Left lung (tissue), 10 donors: ENCODE measurements around the gene PEMT. TPM values are rescaled to one million over a fixed set of nuclear protein-coding genes. Genes with fewer than 3 reads are reported as not detected.
"Not testable (repeated sequence)": the region's sequence is repeated elsewhere in the genome, so short reads cannot be mapped to it uniquely, and the experiment has no call there.

ENCODE experiments used
- ATAC-seq: fragments of 200-7000 bp; cut with Tn5 transposase; one replicate; pipeline ENCODE4 v1.9.1; 2020; ENCODE audit warnings: moderate library complexity
- DNase-seq, 4 donors: peaks; one replicate each; pipeline ENCODE4 v3.0.0-alpha.2; 2013 to 2020
- H3K27ac ChIP-seq, 2 donors: fragments of 200-600 bp; sonication (generic) in 1 of 2; one replicate each; pipeline versions ENCODE4 v1.5.0 to v1.8.0; 2020 to 2021
- H3K27me3 ChIP-seq, 2 donors: fragments of 200-600 bp; sonication (generic) in 1 of 2; one replicate each; pipeline versions ENCODE4 v1.5.0 to v1.8.0; 2020 to 2021
- H3K36me3 ChIP-seq, 2 donors: fragments of 200-600 bp; sonication (generic) in 1 of 2; one replicate each; pipeline versions ENCODE4 v1.5.0 to v1.8.0; 2020 to 2021
- H3K4me1 ChIP-seq, 2 donors: fragments of 200-600 bp; one replicate each; pipeline ENCODE4 v1.8.0; 2021
- H3K4me3 ChIP-seq, 2 donors: fragments of 200-600 bp; sonication (generic) in 1 of 2; one replicate each; pipeline versions ENCODE4 v1.5.0 to v1.8.0; 2020 to 2021; ENCODE audit warnings: mild to moderate bottlenecking in 1 of 2
- H3K9me3 ChIP-seq, 2 donors: fragments of 200-600 bp; sonication (generic) in 1 of 2; one replicate each; pipeline versions ENCODE4 v1.5.0 to v1.8.0; 2020 to 2021
- CTCF ChIP-seq, 2 donors: fragments of 200-600 bp; sonication (generic) in 1 of 2; IDR thresholded peaks; one replicate each; pipeline versions ENCODE4 v1.5.0 to v1.8.0; 2021; ENCODE audit warnings: antibody characterized with exemption in 2 of 2
- intact Hi-C, 2 donors: fragments of 100-400 bp; cut with DNase I; formaldehyde crosslinking; loops; one replicate each; pipeline versions ENCODE4 v1.11.2 to v1.14.2; 2022
- polyA plus RNA-seq, 6 donors: library from polyadenylated mRNA; unstranded; fragments of 120-200 nt; gene quantifications; one replicate each; pipeline ENCODE4 v1.2.1, GENCODE V29; 2013; ENCODE audit not compliant: insufficient read length in 6 of 6
- total RNA-seq, 2 donors: library from RNA; stranded (reverse); fragmentation: NEBNext Ultra II Directional; extraction: Animal tissue kit (Norgen Biotek cat#: 25700); gene quantifications; one replicate each; pipeline ENCODE4 v1.2.1, GENCODE V29; 2021
- donor health status: DM: no; HTN: yes; CAD: no.
- donor health status: DM: no; HTN: no; CAD: no.

The PEMT gene
- total and polyA plus RNA-seq, 8 donors: 22.3 to 38.7 (median 28.3) TPM

- no peak for TF ChIP-seq CTCF (IDR thresholded peaks at IDR 0.05)
- no peak overlapping the region for H3K27ac ChIP-seq
- no peaks in the 10 kb centered on the region for H3K27me3 ChIP-seq
- intact Hi-C loops: no loop called here
- H3K36me3 ChIP-seq: no peaks in the 10 kb centered on the region
- H3K9me3 ChIP-seq: peaks cover 0 to 3% of the 10 kb centered on the region in 2 donors
- H3K4me1 ChIP-seq: peaks cover 0 to 23% of the 10 kb centered on the region in 2 donors
- H3K4me3 ChIP-seq: no peak overlapping the region
- no peak for ATAC-seq
- no peak for DNase-seq
Observed at GRCh38 chr17:17635126-17635525, 43.6 kb upstream of the PEMT start.

GRCh38 chr17:17633310-17633709 lies 41.8 kb upstream of the PEMT start:
- intact Hi-C loops: no loop called here
- Histone ChIP-seq H3K36me3 (no peaks in the 10 kb centered on the region), H3K4me1 (peaks cover 0 to 8% of the 10 kb centered on the region in 2 donors)

GRCh38 chr17:17632690-17633089 lies 41.2 kb upstream of the PEMT start:
- H3K4me1 ChIP-seq, DNase-seq, H3K27me3 ChIP-seq, intact Hi-C loops, H3K9me3 ChIP-seq, H3K4me3 ChIP-seq, H3K36me3 ChIP-seq, ATAC-seq, H3K27ac ChIP-seq: not testable (repeated sequence)

More at GRCh38 chr17:17633310-17633709, 41.8 kb upstream of the PEMT start:
- no peak for TF ChIP-seq CTCF (IDR thresholded peaks at IDR 0.05)
- H3K27me3 ChIP-seq: no peaks in the 10 kb centered on the region
- peaks cover 0 to 3% of the 10 kb centered on the region in 2 donors for H3K9me3 ChIP-seq
- no peak overlapping the region for H3K4me3 ChIP-seq
- DNase-seq: no peak
- no peak overlapping the region for H3K27ac ChIP-seq
- ATAC-seq: no peak

- peak overlapping the region in 1 of 2 donors; percentile 13 for H3K4me3 ChIP-seq
- no peaks in the 10 kb centered on the region for H3K4me1 ChIP-seq
- DNase-seq (no peak), ATAC-seq (no peak)
- H3K36me3 ChIP-seq: no peaks in the 10 kb centered on the region
- H3K27me3 ChIP-seq: no peaks in the 10 kb centered on the region
- peaks cover 0 to 3% of the 10 kb centered on the region in 2 donors for H3K9me3 ChIP-seq
- H3K27ac ChIP-seq: no peak overlapping the region
- intact Hi-C loops: no loop called here
- no peak for TF ChIP-seq CTCF (IDR thresholded peaks at IDR 0.05)
Observed at GRCh38 chr17:17628388-17629008, 37.0 kb upstream of the PEMT start.

GRCh38 chr17:17626840-17627239 lies 35.3 kb upstream of the PEMT start:
- no peak for DNase-seq
- H3K4me1 ChIP-seq: peaks cover 0 to 4% of the 10 kb centered on the region in 2 donors
- ATAC-seq: no peak
- intact Hi-C loops: no loop called here
- H3K4me3 ChIP-seq: no peak overlapping the region
- H3K9me3 ChIP-seq: no peaks in the 10 kb centered on the region
- H3K36me3 ChIP-seq: no peaks in the 10 kb centered on the region
- H3K27ac ChIP-seq: no peak overlapping the region
- no peak for TF ChIP-seq CTCF (IDR thresholded peaks at IDR 0.05)
- H3K27me3 ChIP-seq: no peaks in the 10 kb centered on the region
